Left kidney (tissue), 2 donors: ENCODE results near the gene PSMB10. TPM values are rescaled to one million over a fixed set of nuclear protein-coding genes. Genes with fewer than 3 reads are reported as not detected.
"Not testable (repeated sequence)": the region's sequence is repeated elsewhere in the genome, so short reads cannot be mapped to it uniquely, and the experiment has no call there.

Experiments used
- DNase-seq: peaks from one replicate; pipeline ENCODE4 v3.0.0-alpha.2; 2013
- polyA plus RNA-seq: library from polyadenylated mRNA; unstranded; fragments of 120-200 nt; gene quantifications from one replicate; pipeline ENCODE4 v1.2.1, GENCODE V29; 2013; ENCODE audit not compliant: insufficient read length

The PSMB10 gene
- polyA plus RNA-seq, 1 donor, result 17.3 TPM

DNA sequence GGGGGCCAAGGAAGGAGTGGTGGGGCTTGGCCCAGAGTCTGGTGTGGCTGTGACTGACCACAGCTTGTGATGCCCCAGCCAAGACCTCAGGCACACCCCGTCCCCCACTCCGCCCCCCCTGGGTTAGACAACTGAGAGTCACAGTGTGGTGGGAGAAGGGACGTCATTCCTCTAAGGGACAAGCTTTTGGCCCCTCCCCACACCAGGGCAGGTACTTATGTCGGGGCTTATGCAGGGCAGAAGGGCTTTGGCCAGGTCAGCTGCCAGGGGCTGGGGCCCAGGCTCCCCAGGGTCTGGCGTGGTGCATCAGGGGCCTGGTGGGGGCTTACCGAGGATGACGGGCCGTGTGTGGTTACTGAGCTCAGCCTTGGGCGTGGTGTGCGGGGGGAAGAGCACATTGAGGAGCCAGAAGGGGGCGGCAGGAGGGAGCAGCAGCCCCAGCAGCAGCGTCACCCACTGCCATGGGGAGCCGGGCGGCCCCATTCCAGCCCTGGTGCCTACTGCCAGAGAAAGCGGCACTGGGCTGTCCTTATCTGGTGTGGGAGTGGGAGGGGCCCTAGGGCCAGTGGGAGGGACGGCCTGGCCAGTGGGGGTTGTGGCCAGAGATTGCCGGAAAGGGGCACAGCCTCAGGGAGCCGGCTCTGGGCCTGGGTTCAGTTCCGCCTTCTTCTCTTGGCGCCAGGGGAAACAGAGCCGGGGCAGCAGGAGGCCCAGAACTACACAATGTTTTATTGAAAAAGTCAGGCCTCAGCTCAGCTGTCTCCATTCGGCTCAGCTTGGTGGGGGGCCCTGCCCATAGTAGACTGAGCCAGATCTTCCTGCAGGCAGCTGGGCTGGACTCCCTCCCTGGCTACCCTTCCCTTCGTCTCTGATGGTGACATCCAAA is 7.2 kb upstream of the PSMB10 start, which contains the start of gene LCAT:
Gene LCAT, minus strand, starts transcription at position 502 of the 886 bp plus-strand sequence. Its CDS starts 19 bp downstream, at position 483.
- DNase-seq, result no peak

DNA sequence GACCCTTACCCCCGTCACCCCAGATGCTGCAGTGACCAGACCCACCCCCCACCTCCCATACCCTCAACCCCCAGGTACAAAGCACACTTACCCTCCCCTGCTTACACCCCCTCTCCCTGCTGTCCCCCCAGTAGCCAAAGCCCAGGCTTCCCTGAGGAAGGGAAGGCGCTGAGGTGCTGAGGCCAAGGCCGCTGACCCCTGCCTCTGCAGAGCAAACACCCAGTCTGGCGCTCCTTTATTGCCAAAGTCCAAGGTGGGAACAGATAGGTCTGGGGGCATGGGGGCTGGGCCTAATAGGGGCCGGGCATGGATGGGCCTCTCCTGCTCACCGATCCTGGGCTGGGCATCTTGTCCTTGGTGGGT is 6.6 kb upstream of the PSMB10 start:
- DNase-seq, result no peak

DNA sequence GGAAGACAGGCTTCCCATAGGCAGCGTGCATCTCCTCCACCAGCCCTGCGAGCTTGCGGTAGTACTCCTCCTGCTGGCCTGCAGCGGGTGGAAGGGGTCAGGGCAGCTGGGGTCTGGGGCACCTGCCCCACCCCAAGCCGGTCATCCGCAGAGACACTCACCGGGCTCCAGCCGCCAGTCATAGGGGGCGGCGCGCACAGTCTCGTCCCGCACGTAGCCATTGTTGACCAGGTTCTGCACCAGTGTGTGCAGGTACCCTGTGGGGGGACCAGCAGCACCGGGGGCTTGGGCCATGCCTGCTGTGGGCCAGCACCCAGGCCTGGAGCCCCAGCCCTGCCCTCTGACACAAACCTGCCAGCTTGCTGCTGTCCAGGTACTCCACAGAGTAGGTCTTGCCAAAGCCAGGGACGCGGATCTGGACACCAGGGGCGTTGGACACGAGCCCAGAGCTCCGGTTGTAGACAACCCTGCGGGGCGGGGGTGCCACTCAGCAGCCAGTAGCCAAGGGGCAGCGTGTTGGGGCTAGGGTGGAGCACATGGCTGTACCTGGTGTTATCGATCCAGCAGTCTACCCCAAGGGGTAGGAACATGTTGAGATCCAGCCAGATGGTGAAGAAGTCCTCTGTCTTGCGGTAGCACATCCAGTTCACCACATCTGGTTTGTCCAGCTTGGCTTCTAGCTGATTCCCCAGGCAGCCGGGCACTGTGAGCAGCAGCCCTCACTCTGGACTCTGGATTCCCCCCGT is 6.0 kb upstream of the PSMB10 start:
- DNase-seq, result no peak

DNA sequence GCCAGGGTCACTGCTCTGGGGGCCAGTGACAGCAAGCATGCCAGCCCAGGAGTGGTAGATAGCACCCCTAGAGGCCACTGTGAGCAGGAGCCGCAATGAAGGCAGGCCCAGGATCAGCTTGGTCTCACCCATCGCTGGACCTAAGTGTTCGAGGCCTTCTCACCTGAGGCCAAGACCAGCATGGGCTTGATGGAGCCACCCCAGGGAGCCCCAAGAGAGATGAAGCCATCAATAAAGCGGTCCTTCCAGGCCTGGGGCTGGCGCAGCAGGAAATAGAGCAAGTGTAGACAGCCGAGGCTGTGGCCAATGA is 5.5 kb upstream of the PSMB10 start:
- no peak for DNase-seq

DNA sequence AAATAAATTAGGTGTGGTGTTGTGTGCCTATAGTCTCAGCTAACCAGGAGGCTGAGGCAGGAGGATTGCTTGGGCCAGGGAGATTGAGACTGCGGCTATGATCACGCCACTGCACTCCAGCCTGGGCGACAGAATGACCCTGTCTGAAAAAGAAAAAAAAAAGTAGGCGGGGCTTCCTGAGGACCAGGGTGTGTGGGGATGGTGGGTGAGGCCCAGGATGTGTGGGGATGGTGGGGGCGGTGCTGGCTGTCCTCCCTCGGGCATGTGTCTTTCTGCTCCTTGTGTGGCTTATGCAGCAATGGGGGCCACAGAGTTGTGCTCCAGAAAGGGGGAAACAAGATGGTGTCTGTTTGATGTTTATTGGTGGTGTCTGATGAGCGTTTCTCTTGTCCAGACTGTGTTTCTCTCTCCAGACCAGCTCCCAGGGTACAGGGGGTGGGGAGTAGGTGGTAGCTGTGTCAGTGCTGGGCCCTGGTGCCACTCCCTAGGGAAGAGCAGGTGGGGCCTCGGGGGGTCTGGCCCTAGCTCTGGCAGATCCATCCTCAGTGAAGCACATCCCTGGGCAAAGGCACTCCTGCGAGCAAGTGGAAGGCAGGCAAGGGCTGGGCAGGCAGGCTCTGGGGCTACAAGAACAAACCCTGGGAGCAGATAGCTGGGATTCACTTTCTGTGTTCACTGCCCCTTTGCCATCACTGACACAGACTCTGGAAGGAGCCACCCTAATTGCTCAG is 5.0 kb upstream of the PSMB10 start:
- no peak for DNase-seq

DNA sequence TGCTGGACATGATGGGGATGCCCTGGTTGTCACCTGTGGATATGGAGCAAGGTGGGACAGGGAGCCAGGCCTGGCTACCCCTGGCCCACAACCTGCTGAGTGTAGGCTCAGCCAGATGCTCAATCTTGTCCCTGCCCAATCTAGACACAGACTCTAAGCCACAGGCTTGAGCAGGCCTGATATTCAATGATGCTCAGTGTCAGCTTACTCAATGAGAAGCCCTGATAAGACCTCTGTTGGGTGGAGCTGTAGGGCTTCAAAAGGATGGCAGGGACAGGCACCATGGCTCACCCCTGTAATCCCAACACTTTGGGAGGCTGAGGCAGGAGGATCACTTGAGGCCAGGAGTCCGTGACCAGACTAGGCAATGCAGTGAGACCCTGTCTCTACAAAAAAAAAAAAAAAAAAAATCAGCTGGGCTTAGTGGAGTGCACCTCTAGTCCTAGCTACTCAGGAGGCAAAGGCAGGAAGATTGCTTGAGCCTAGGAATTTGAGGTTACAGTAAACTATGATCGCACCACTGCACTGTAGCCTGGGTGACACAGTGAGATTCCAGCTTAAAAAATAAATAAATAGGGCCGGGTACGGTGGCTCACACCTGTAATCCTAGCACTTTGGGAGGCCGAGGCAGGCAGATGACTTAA is 3.9 kb upstream of the PSMB10 start:
- no peak for DNase-seq

DNA sequence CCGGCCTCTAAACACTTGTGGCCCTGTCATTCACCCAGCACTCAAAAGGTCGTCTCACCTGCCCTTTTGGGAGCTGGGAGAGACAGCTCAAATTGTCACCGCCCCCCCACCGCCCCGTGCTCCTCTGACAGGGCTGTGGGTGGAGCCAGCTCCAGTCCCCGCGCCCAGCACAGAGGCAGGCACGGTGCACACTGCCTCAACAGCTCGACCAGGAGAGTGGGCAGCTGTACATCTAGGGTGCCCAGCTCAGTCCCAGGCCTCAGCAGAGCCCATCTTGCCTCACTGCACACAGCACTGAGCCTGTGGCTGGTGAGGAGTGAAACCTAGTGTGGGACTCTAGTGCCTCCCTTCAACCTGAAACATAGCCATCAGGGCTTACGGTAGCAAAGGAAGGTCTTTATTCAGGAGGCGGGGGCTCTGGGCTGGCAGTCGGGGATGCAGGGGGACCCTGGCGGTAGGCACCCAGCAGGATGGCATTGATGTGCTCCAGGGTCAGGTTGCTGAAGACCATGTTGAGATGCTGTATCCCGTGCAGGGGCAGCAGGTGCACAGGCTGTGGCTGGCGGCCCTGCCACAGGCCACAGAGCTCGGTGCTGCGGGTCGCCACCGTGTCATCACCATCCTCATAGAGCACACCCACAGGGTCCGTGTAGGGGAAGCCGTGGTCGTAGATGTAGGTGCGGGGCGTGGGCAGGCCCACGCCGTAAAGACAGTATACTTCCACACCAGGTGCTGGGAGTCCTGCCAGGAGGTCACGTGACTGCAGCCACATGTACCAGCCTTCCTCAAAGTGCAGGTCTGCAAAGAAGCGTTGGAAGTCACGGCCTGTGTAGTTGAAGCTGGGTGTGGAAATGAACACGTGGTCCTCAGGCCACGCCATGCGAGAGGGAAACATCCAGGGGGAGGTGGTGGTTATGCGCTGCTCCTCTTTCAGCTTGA is 3.1 kb upstream of the PSMB10 start:
- no peak for DNase-seq

DNA sequence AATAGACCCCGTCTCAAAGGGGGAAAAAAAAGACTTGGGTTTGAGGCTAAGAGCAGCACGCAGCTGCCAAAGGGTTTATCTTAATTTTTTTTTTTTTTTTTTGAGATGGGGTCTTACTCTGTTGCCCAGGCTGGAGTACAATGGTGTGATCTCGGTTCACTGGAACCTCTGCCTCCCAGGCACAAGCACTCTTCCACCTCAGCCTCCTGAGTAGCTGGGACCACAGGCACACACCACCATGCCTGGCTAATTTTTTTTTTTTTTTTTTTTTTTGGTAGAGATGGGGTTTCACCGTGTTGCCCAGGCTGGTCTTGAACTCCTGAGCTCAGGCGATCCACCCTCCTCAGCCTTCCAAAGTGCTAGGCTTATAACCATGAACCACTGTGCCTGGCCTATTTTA is 1.1 kb upstream of the PSMB10 start:
- not testable (repeated sequence) for DNase-seq

DNA sequence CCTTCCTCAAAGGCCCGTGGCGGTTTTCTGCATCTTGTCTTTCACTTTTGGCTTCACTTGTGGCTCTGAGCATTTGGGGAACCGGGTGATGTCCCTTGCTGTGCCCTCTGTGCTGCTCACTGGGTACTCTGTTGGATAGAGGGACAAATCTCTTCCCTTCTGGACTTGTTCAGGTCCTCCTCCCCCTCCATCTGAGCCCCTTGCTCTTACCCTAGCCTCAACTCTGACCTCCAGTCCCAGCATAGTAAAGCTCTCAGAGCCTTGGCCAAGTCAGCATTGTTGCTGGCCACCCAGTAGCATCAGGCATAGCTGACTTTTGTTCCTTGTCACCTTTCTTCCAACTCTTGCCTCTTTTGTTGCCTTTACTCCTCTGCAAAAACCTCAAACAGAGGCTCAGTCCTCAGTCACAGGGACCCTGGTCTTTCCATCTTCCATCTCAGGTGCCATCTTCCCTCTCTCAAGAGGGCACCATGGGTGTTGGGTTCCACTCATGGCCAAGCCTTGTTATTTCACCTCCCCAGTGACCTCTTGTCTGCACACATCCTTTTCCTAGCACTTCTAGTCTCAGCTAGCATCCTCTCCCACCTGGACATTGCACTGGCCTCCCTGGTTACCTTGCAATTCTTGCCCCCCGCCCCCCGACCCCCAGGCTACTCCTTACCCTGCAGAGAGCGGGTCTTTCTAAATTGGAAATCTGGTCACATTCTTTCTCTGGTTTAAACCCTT is 393 bp upstream of the PSMB10 start:
- DNase-seq, result peak; percentile 41

DNA sequence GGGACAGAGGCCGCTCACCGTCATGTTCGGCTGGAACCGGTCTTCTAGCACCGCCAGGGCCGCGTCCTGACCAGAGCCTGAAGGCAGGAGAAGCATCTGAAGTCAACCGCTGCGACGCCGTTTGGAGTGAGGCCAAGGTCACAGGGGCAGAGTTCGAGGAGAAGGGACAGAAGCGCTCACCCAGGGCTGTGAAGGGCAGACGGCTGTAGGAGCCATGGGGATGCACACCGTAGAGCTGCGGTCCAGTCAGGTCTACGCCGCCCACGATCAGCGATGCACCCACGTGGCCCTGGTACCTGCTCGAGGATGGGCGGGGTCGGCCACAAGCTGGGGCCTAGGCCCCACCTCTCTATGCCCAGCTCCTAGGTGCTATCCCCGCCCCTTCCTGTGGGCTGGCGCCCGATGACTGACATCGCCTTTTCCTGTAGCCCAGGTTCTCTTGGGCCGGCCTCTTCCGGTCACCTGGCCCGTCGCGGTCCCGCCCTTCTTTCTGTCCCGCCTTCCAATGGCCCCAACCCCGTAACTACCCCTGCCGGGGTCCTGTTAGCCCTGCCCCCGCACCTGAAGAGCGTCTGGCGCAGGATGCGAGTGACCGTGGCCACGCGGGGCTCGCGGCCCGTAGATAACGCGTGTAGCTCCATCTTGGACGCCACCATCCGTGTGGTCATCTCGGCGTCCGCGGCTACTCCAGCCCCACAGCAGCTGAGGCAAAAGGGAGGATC is 1.1 kb downstream of the PSMB10 start:
- DNase-seq, result peak; percentile 95

DNA sequence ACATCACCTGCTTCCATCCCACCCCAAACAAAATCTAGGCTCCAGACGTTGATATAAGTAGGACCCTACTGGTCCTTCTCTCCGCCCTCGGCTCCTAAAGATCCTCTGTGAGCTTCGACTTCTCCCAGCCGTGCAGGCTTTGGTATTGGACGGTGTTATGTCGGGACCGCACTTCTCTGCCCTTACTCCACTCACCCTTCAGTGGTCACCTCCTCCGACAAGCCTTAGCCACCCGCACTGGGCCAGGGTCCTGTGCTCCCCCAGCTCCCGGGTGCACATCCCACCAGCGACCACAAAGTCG is 1.6 kb downstream of the PSMB10 start:
- DNase-seq, result no peak

DNA sequence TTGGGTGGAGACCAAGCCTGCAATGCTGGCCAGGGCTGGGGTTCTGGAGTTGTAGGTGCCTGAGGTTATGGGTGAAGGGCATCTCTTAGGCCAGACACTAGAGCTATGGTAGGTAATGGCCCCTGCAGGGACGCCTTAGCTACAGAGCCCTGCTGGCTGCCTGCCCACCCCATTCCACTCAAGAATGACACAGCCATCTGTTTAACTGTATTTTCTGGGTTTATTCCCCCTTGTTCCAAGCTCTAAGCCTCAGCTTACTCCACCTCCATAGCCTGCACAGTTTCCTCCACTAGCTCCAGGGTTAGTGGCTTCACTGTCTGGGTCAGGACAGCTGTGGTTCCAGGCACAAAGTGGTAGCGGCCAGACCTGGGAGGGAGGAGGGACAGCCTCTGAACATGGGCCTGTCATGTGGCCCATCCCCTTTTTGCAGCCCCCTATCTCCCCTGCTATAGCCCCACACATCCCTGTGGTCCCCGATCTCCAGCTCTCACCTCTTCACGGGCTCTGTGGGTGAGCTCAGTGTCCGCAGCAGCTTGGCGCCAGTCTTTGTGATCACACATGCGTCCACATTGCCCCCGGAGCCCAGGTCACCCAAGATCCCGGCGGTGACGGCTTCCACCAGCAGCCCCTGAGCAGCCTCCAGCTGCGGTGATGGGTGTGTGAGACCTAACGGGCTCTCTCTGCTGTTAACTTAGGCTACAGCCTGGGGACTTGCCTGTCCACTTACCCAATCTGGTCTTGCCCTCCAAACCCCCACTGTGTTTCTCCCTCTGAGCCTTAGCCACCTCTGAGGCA is 2.1 kb downstream of the PSMB10 start:
- no peak for DNase-seq

DNA sequence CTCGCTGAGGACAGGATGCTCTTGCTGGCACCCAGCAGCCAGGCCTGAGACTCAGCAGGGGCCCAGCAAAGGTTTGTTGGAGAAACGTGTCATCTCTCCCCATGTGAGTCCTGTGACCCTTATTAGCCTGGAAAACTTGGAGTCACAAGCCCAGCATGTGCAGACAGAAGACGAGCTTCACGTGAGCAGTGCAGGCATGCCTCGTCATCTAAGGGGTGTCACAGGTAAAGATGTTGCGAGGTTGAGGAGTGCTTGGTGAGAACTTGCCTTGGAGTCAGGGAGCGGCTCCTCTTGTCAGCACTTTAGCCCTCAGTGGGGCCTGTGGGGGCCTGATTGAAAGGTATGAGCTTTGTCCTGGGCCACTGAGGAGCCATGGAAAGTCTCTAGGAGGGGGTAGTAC is 2.8 kb downstream of the PSMB10 start:
- DNase-seq, result no peak

DNA sequence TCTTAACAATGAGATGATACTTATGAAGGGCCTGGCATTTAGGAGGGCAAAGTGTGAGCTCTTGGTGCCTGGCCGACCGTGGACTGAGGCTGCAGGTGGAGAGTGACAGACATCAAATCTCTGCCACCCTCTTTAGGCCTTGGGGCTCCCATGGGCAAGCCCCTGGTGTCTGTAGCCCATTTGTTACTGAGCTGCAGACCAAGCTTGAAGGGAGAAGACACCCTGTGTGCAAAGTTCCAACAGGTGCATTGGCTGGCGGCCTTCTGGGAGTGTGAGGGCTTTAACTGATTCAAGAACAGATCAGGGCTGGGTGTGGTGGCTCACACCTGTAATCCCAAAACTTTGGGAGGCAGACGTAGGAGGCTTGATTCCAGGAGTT is 4.2 kb downstream of the PSMB10 start:
- DNase-seq, result no peak

DNA sequence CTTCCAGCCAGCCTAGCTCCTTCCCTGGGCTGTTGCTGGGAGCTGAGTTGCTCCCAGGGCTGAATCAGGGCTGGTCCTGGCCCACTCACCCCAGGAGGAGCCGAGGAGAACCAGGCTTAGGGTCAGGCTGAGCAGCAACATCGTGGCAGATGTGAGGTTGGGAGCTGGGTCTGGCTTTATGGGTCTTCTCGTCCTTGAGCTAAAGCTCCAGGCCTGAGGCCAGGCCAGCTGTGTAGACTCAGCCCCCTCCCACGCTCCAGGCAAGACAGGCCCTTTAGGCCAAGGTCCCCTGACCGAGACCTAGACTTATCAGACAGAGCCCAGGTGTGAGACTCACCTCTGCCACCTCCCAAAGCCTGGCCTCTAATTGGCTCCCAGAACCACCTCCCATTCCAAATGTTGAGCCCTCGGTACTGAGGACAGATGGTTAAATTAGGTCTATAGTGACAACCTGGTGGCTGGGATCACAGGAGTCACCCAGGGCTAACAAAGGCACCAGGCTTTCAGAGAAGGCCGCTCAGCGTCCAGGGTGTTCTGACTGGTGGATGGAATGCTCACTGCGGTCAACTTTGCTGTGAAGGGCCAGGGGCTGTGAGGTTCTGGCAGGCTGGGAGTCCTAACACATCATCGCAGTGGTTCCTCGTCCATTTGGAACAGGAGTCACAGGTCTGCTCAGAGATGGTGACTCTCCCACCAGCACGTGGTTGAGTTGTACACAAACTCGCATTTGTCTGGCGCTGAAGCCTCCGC is 4.8 kb downstream of the PSMB10 start, which contains the start of gene CTRL:
Gene CTRL, minus strand, starts transcription at position 151 of the 750 bp plus-strand sequence. Its CDS starts 10 bp downstream, at position 141.
- DNase-seq, result no peak

DNA sequence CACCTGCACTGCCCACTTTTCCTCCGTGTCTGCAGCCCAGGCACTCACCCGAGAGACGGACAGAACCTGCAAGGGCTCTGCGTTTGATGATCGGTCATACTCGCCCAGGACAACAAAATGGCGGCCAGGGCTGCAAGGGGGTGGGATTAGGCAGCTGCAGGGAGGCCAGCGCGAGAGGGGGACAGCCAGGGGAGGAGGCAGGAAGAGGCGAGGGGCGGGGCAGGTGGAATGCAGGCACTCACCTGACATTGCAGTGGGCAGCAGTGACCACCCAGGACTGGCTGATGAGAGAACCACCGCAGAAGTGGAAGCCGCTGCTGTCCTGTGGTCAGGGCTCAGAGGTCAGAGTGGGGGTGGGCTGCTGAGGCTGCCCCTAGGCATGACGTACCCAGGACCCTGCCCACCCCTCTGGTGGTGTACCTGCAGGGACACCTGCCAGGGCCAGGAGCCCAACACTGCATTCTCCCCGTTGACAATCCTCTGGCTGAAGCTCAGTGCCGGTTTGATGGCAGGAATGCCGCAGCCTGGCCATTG is 5.9 kb downstream of the PSMB10 start:
- no peak for DNase-seq

DNA sequence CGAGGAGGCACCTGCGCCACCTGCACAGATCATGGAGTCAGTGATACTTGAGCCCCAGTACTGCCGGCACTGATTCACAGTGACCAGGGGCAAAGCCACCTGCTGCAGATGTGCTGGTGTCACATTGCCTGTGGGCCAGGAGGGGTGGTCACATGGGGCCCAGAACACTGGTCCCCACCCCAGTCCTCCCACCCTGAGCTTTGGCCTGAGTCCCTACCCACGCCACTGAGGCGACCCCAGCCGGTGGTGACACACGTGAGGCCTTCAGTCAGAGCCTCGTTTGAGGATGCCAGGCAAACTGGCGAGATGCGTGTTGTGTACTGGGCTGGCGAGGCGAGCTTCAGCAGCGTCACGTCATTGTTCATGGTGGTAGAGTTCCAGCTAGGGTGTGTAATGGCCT is 6.5 kb downstream of the PSMB10 start:
- DNase-seq, result no peak
